Lower leg skin (tissue), 4 donors: Measurements from ENCODE around the gene CA14. TPM values are rescaled to one million over a fixed set of nuclear protein-coding genes. Genes with fewer than 3 reads are reported as not detected.

Experiments
- DNase-seq, 2 donors: peaks; one replicate each; pipeline ENCODE4 v3.0.0-alpha.2; 2019; ENCODE audit warnings: low spot score in 2 of 2
- H3K4me3 ChIP-seq: fragments of 200-600 bp; sonication (generic); 2 replicates; pipeline ENCODE4 v1.5.1; 2017; ENCODE audit warnings: mild to moderate bottlenecking, low read depth; ENCODE audit not compliant: poor library complexity, severe bottlenecking
- POLR2A ChIP-seq, 2 donors: fragments of 450-650 bp; IDR thresholded peaks; one replicate each; pipeline ENCODE4 v1.6.1; 2016 to 2017; ENCODE audit warnings: antibody characterized with exemption in 2 of 2, mild to moderate bottlenecking in 1 of 2, moderate library complexity in 1 of 2
- WGBS, 2 donors: methylation state at CpG; one replicate each; pipeline ENCODE4 v1.1.5; 2018; 5-methylcytosine and 5-hydroxymethylcytosine counted together
- intact Hi-C: fragments of 100-400 bp; cut with DNase I; formaldehyde crosslinking; loops from one replicate; pipeline ENCODE4 v1.15.0; 2023; ENCODE audit warnings: low total_unique reads
- total RNA-seq, 4 donors: library from RNA; depleted of rRNA; stranded (reverse); fragments of >200 nt; gene quantifications; one replicate each; pipeline ENCODE4 v1.1.0, GENCODE V29; 2016
- TF ChIP-seq, protein P1 (sequence below), 3 donors: fragments of 450-650 bp; IDR thresholded peaks; one replicate each; pipeline ENCODE4 v1.5.1; 2016; ENCODE audit warnings: antibody characterized with exemption in 3 of 3, mild to moderate bottlenecking in 3 of 3, moderate library complexity in 2 of 3

CA14 gene
- total RNA-seq, 4 donors from 2014 or later: 0.30 to 1.8 (median 0.51) TPM

DNA sequence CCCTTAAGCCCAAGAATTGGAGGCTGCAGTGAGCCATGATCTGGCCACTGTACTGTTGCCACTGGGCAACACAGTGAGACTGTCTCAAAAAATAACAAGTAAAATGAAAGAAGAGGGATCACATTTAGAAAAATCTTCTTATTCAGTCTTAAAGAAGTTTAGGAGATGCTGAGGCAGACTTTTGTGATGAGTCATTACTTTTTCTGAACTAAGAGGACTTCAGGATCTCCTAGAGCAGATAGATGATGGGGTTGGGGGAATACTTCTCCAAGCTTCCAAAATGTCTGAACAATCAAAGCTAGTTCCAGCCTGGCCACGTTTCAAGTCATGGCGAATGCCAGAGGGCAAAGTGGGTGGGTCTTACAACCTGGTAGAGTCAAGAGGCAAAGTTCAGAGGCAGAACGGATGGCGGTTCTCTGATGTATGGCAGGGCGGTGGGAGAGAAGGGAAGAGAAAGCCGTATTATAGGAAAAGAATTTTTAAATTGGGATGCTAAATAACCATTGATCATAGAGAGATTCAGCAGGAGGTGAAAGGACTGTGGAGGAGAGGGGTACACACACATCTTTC, 22.6 kb downstream of the CA14 start:
- DNase-seq: no peak
- intact Hi-C loops: no loop called here
- no peak for TF ChIP-seq POLR2A (IDR thresholded peaks at IDR 0.05)
- TF ChIP-seq, protein P1, sequence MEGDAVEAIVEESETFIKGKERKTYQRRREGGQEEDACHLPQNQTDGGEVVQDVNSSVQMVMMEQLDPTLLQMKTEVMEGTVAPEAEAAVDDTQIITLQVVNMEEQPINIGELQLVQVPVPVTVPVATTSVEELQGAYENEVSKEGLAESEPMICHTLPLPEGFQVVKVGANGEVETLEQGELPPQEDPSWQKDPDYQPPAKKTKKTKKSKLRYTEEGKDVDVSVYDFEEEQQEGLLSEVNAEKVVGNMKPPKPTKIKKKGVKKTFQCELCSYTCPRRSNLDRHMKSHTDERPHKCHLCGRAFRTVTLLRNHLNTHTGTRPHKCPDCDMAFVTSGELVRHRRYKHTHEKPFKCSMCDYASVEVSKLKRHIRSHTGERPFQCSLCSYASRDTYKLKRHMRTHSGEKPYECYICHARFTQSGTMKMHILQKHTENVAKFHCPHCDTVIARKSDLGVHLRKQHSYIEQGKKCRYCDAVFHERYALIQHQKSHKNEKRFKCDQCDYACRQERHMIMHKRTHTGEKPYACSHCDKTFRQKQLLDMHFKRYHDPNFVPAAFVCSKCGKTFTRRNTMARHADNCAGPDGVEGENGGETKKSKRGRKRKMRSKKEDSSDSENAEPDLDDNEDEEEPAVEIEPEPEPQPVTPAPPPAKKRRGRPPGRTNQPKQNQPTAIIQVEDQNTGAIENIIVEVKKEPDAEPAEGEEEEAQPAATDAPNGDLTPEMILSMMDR (IDR thresholded peaks at IDR 0.05): no peak
- 51 to 53% methylated on average over 6 of the region's 6 CpGs for WGBS, 2 donors
- H3K4me3 ChIP-seq: no peak overlapping the region

DNA sequence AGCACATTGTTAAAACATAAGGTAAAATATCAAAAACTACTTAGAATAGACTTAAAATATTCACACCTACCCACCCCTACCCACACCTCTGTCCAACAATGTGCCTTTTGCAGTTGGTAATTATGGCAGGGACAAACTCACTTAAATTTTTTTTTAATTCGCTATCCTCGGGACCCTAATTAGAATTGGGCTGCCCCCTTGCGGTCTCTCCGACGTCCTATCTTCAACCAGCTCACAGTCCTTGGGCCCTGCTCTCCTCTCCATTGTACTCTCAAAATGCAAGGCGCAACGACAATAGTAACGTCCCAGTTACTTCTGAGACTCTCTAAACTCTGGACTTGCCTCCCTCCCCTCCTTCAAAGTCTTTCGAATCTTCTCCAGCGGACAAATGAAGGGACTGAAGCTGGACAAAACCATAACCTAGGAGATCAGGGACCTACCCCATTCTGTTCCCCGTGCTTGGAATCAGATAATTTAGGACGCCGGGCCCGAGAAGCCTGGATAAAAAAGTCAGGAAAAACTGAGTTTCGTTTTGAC, 23.7 kb downstream of the CA14 start:
- H3K4me3 ChIP-seq: peak overlapping the region; percentile 21
- peak; percentile 58 to 94 for DNase-seq
- WGBS, 2 donors: 2% methylated on average over 15 of the region's 15 CpGs
- TF ChIP-seq POLR2A (IDR thresholded peaks at IDR 0.05): no peak
- TF ChIP-seq, protein P1 (IDR thresholded peaks at IDR 0.05): peak in 1 of 3 donors; percentile 8
- intact Hi-C loops: no loop called here

DNA sequence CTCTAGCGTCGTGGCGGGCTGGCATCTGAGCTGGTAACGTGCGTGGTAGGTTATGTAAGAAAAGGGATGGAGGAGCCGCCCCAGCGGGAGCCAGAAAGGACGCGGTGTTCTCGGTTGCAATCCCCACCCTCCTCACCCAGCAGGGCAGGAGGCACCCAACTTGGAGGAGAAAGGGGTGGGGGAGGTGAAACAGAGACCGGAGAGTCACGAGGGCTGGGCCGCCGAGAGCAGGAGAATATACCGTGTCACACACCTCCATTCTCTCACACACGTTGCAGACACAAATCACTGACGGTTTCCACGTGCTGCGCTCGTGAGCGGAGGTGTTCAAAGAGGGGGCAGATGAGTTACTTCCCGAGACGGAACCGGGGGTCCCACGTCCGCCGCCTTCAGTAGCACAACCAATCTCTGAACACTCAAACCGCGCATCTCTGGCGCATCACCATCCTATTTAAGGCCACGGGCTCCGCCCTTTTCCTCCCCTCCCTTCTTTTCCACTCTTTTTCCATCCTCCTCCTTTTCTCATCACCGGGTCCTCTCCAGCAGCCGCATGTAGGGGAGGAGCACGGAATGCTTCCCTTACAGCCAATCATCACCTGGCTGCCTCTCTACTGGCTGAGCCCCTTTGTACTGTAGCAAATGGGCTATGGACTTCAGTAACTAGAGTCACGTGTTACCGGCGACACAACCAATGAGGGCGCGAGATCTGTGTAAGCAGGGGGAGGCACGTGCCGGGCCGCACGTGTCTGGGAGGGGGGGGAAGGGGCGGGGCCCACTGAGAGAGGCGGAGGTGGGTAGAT, 24.4 kb downstream of the CA14 start, which contains the start of gene CIART:
CIART (plus strand) TSS at position 797 of the 800 bp plus-strand sequence. CDS start 714 bp downstream, outside the sequence.
- intact Hi-C loops: no loop called here
- WGBS, 2 donors: 1% methylated on average over 46 of the region's 46 CpGs
- peak within 1 kb of the TSS; percentile 21 for H3K4me3 ChIP-seq
- DNase-seq: peak; percentile 97 to 98
- TF ChIP-seq, protein P1 (IDR thresholded peaks at IDR 0.05): no peak
- no peak for TF ChIP-seq POLR2A (IDR thresholded peaks at IDR 0.05)

DNA sequence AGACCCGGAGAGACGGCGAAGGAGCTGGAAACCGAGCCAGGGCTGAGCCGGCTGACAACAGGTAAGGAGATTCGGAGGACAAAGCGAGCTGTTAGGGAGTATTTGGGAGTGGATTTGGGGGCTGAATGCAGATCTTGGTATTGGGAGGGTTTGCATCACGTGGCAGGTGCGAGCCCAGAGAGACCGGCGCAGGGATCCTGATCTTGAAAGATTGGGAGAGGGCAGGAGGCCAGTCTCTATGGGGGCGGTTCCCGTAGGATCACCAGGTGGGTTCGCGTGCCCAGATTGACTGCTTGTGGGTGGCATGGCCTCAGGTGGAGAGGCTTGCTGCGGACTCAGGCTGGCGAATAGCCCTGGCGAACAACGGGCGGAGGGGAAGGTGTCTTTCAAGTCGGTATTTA, 25.0 kb downstream of the CA14 start:
- no peak for TF ChIP-seq POLR2A (IDR thresholded peaks at IDR 0.05)
- TF ChIP-seq, protein P1 (IDR thresholded peaks at IDR 0.05): no peak
- intact Hi-C loops: no loop called here
- peak overlapping the region; percentile 10 for H3K4me3 ChIP-seq
- peak in 1 of 2 donors; percentile 90 for DNase-seq
- WGBS, 2 donors: 2 to 5% methylated on average over 21 of the region's 21 CpGs

DNA sequence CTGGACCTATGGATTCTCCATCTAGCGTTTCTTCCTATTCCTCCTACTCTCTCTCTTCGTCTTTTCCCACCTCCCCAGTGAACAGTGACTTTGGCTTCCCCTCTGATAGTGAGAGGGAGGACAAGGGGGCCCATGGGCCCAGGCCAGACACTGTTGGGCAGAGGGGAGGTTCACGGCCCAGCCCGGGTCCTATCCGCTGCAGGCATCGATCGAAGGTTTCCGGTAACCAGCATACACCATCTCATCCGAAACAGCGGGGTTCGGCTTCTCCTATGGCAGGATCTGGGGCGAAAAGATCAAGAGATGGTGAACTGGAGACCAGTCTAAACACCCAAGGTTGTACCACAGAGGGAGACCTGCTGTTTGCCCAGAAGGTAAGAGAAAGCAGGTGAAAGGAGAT, 25.7 kb downstream of the CA14 start:
- intact Hi-C loops: no loop called here
- no peak overlapping the region for H3K4me3 ChIP-seq
- WGBS, 2 donors: 82 to 84% methylated on average over 12 of the region's 12 CpGs
- TF ChIP-seq, protein P1 (IDR thresholded peaks at IDR 0.05): no peak
- no peak for TF ChIP-seq POLR2A (IDR thresholded peaks at IDR 0.05)
- DNase-seq: peak in 1 of 2 donors; percentile 87
